Measurements from ENCODE around the gene PPP4R3B. TPM values are rescaled to one million over a fixed set of nuclear protein-coding genes. Genes with fewer than 3 reads are reported as not detected.

Gene PPP4R3B
- total and polyA plus RNA-seq, 2 of the 13 experiments (the other 11 are each of a cell fraction or from before 2014, with no cell fraction given): 24.2 to 53.0 TPM

GRCh38 chr2:55617175-55618024 lies at the start of gene PPP4R3B (continued):
- TF ChIP-seq AHDC1 (CRISPR knock-in tag; IDR thresholded peaks at IDR 0.05; ENCODE audit: borderline replicate concordance) (peak; percentile 63; the same call in 1 of the 2 replicates), ZNF317 (CRISPR knock-in tag; IDR thresholded peaks at IDR 0.05) (peak; percentile 92), DDIT3 (CRISPR knock-in tag; IDR thresholded peaks at IDR 0.05) (peak; percentile 91), ZFP82 (CRISPR knock-in tag; IDR thresholded peaks at IDR 0.05; ENCODE audit: borderline replicate concordance) (no peak; the same call in 1 of the 2 replicates), ZBTB38 (CRISPR knock-in tag; IDR thresholded peaks at IDR 0.05) (peak; percentile 97), GLMP (CRISPR knock-in tag; IDR thresholded peaks at IDR 0.05; ENCODE audit: borderline replicate concordance) (no peak), ZNF704 (CRISPR knock-in tag; IDR thresholded peaks at IDR 0.05; ENCODE audit: borderline replicate concordance) (peak; percentile 91), ZNF530 (CRISPR knock-in tag; IDR thresholded peaks at IDR 0.05; ENCODE audit: low read depth) (no peak), ARID2 (CRISPR knock-in tag; IDR thresholded peaks at IDR 0.05; ENCODE audit: borderline replicate concordance) (0 out of 2 replicates have a peak, but pooled peaks have one; percentile 44), ATF3 (CRISPR knock-in tag; IDR thresholded peaks at IDR 0.05) (no peak), ZFX (CRISPR knock-in tag; IDR thresholded peaks at IDR 0.05; ENCODE audit: low read depth) (peak; percentile 97), ZFP36L2 (CRISPR knock-in tag; IDR thresholded peaks at IDR 0.05) (no peak), ZMYM3 (CRISPR knock-in tag; IDR thresholded peaks at IDR 0.05) (peak; percentile 87), ZNF629 (CRISPR knock-in tag; conservative IDR thresholded peaks at IDR 0.05) (no peak; the same call in 1 of the 2 replicates), TEF (CRISPR knock-in tag; IDR thresholded peaks at IDR 0.05) (peak; percentile 70), ARNT2 (CRISPR knock-in tag; IDR thresholded peaks at IDR 0.05; ENCODE audit: low read depth) (peak; percentile 100), ZFP41 (CRISPR knock-in tag; IDR thresholded peaks at IDR 0.05; ENCODE audit: borderline replicate concordance) (peak; percentile 93), NFKB2 (CRISPR knock-in tag; IDR thresholded peaks at IDR 0.05; ENCODE audit: borderline replicate concordance) (peak; percentile 96; the same call in 1 of the 2 replicates), RARG (CRISPR knock-in tag; IDR thresholded peaks at IDR 0.05; ENCODE audit: low read depth) (no peak)
